AG08395 (cell line): ENCODE measurements around the gene LRRC32.
"Not testable (repeated sequence)": the region's sequence is repeated elsewhere in the genome, so short reads cannot be mapped to it uniquely, and the experiment has no call there.

Source experiments
- DNase-seq: peaks from one replicate; pipeline ENCODE4 v3.0.0; 2012; ENCODE audit warnings: mixed read lengths, low spot score

The LRRC32 gene

DNA sequence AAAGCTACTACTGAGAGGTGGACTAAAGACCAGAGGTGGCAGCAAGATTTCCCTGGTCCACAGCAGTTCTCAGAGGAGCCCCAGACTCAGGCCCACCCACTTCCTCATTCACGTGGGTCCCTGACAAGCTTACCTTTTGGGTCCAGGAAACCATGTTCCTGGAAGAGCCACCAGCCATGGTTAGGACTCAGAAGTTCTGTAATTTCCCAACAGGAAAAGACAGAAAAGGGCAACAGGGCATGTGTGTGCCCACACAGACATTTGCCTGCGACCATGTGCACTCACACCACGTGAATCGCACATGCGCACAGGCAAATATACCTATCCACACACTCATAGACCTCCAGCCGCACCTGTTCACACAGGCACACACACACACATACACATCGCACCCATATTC lies 42.9 kb downstream of the LRRC32 start:
- DNase-seq = no peak

DNA sequence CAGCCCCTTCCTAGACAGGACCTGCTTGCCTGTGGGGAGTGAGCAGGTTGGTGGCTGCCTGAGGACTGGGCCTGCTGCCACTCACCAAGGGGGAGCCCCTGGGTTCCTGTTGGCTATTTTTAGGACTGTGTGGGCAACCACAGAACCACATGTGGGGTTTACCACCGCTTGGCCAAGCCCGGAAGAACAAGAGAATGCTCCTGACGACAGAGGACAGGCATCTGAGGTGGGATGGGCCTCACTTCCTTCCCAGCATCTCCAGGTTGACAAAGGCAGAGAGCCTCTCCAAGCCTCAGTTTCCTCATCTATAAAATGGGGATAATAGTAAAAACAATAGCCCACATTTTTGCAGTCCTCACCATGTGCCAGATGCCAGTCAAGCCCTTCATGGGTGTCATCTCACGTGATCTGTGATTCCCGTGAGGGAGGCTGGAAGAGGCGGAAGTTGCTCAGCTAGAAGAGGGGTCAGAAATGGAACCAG lies 43.6 kb downstream of the LRRC32 start:
- peak; percentile 64 for DNase-seq

DNA sequence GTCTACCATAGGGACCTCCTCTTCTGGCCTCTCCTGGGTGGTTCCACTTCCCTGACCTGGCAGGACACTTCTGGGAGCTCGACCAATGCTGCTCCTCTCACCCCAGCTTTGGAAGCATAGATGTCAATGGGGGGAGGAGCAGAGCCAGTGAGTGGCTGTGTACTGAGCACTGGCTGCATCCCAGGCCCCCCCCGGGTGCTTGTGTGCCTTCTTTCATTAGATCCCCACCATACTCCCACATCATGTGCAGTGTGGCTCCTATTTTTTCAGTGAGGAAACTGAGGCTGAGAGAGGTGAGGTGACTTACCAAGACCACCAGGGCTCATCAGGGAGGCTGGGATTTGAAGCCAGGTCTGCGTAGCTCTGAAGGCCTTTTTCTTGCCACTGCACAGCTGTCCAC lies 44.3 kb downstream of the LRRC32 start:
- no peak for DNase-seq

DNA sequence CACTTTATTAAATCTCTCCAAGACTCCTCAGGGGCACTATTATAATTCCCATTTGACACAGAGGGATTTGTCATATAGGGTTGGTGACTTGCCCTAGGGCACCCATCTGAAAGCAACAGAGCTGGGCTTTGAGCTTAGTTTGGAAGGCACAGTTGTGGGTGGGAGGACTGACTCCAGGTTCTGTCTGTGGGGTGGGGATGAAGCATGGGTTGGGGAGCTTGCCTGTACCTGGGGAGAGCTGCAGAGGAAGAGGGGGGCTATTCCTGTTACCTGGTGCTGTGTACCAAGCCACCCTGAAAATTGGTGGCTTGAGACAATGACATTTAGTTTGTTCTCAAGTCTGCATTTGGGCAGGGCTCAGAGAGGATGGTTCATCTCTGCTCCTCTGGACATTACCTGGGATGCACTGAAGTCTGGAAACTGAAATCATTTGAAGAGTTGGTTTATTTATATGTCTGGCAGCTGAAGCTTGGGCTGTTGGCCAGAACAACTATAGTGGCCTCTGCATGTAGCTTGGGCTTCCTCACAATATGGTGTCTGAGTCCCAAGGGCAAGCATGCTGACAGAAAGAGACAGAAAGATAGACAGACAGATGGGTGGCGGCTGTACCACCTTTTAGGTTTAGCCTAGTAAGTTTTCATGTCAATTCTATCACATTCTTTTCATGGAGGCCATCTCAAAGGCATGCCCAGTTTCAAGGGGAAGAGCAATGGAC lies 44.9 kb downstream of the LRRC32 start:
- no peak for DNase-seq

DNA sequence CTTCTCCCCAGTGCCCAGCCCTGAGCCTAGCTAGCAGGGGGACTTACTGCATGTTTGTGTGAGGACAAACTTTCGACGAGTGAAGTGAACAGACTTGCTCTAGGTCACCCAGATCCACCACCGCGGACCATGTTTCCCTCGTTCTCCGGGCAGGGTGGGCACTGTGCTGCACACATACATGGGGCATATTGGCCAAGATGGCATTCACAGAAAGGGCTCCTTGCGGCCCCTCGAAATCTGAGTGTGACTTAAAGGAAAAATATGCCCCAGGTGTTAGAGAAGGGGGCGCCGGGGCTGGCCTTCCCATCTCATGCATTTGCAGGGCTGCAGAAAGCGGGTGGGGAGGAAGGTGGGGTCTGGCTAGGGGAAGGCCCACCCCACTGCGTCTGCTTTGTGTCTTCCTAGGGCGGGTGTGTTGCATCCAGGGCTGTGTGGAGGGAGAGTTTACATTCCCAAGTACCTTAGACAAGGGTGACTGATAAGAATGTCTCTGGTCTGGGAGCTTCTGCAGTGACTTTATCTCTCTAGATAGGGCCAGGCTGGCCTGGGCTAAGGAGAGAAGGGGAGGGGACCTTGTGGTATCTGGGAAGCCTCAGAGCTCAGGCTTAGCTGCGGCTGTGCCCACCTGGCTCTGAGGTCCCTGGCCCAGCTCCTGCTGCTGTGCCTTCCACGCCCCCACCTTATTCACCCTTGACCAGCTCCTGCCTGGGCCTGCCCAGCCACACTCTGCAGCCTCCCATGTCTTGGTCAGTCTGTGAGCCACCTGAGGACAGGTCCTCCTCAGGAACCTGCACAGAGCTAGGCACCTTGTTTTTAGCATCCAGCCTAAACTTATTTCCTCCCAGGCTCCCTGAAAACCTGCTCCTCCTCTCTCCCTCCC lies 45.8 kb downstream of the LRRC32 start:
- DNase-seq = no peak

DNA sequence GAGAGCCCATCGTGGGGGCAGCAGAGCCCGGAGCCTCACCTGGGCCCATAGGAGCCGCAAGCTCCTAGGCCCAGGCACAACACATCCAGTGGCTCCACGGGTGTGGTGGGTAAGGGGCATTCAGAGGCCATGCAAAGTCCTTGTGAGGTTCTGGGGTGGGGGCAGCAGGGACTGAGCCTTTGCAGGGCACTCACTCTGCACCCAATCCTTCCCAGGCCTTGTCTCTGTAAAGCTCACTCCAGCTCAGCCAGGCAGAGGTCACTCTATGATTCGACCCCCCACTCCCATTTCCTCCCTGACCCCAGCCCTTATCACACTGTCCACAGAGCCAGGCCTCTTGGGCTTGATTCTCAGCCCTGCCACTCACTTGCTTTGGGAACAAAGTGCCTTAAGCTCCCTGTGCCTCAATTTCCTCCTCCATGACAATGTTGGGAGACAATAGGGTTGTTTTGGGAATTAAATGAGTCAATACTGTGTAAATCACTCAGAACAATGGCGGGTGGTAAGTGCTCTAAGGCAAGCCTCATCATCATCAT lies 46.6 kb downstream of the LRRC32 start:
- no peak for DNase-seq

DNA sequence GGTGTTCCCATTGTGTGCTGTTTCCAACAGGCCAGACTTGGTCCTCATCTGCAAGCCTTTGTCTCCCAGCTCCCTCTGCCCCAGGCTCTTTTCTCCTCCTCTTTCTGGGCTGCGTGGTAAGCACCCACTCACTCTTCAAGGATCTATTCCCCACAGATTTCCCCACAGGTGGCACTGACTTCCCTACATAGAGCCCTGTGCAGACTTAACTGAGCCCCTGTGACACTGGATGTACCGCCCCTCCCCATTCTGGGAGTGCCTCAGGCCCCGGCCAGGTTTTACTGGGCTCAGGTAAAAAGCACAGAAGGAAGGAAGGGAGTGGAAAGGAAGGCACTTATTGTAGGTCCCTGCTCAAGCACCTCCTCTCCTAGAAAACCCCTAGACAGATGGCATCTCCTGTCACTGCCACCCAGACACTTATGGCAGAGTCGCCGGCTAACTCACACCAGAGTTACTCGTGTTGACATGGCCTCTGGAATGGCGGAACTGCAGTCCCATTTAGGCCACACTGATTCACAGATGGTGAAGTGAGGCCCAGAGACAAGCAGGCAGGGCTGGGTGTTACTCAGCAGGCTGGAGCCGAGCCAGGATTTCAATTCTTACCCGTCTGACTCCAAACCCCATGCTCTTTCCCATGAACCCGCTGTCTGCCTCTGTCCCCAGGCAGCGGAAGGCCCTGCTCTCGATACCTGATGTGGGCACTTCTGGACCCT lies 47.2 kb downstream of the LRRC32 start:
- DNase-seq = peak; percentile 42

DNA sequence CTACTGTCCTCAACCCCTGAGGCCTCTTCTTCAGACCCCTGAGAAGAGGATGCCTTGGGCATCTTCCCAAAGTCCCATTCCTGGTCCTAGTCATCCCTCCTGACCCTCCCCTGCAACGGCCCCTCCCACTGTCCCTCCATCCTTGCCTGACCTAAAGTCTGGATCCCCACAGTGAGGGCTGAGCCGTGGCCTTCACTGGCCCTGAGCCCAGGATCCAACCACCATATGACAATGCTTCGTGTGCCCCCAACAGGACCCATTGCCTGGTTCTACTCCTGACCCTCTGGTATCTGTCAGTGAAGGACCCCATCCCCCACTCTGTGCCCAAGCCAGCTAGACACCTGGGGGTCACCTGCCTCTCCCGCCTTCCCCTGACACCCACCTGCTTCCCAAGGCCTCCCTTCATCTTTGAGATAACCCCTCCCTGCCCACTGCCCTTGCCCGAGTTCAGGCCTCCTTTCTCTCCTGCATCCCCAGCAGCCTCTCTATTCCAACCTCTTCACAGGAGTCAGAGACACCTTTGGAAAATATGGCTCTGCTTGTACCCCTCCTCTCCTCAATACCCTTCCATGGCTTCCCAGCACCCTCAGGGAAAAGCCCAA lies 48.0 kb downstream of the LRRC32 start:
- DNase-seq = no peak

DNA sequence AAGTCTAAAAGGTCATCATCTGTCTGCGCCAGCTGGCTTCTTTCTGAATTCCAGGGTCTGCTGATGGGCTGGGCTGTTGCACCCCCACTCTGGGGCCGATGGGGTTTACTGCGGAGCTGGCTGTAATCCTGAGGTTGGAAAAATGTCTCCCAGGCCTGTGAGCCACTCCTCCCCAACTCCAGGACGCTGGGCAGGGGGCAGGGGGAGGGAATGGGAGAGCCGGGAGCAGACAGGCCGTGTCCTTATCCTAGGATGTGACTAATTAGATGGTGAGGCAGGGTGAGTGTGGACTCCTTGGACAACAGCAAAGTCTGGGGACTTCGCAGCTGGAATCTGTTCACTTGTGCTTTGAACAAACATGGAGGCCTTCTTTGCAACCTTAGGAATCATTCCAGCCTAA lies 48.7 kb downstream of the LRRC32 start:
- peak; percentile 11 for DNase-seq

DNA sequence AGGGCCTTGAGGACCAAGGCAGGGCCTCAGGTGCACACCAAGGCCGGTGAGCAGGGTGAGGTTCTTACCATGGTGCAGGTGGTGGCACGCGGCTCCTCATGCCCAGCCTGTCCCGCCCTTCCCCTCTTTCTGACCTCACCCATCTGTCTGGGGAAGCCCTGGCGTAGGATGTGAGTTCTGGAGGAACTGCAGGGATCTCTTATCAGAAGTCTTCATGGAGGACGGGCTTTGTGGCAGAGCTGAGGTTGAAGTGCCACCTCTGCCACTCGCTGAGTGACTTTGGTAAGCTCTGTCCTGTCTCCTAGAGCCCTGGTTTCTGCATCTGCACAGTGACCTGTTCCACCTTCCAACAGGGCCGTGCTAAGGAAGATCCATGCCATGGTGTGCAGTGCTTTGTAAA lies 49.1 kb downstream of the LRRC32 start:
- DNase-seq = no peak

DNA sequence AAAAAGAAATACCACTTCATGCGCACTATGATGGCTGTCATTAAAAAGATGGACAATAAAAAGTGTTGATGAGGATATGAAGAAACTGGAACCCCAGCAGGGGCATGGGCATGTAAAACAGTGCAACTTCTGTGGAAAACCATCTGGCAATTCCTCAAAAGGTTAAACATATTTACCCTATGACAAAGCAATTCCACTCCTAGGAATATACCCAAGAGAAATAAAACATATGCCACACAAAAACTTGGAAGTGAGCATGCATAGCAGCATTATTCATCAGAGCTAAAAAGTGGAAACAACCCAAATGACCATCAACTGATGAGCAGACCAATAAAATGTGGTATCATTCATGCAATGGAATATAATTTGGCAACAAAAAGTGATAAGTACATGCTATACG lies 50.1 kb downstream of the LRRC32 start:
- peak; percentile 66 for DNase-seq

DNA sequence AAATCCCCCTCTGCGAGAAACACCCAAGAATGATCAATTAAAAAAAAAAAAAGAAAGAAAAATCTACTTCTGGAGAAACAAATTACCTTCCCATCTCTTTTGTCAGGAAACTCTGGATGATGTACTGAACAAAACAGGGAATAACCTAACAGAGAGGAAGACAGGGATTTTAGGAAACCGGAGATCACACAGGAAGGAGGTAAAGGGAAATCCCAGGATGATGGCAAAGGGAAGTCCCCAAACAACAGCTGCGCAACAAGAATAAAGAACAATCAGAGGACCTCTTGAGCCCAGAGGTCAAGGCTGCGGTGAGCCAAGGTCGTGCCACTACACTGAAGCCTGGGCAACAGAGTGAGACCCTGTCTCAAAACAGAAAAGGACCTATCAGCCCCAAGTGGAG lies 50.7 kb downstream of the LRRC32 start:
- not testable (repeated sequence) for DNase-seq

DNA sequence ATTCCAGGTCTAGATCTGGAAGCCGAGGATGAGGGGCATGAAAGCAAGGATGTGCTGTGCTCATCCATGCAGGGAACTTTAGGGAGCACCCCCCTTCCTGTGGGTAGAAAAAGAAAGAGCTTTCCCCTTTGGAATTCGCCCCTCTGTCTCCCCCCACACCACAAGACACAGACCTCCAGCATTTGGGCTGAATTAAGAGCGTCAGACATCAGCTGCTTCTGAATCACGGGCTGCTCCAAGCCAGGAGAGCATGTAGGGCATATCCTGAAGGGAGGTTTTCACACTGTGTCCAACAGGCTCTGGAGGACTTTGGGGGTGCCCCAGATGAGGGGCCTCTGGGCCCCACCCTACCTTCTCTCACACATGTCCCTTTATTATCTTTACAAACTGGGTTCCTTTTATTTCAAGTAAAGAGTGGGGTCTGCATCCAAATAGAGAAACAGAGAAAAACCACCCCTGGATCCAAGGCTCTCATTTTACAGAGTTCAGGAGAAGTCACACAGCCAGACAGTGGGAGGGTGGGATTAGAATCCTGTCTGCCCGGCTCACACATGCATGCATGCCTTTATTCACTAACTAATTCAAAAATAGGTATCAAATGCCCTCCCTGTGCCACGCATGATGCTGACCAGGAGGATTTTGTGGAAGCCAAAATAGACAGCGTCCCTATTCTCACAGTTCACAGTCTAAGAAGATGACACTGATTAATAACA lies 52.8 kb downstream of the LRRC32 start:
- DNase-seq = peak; percentile 69

DNA sequence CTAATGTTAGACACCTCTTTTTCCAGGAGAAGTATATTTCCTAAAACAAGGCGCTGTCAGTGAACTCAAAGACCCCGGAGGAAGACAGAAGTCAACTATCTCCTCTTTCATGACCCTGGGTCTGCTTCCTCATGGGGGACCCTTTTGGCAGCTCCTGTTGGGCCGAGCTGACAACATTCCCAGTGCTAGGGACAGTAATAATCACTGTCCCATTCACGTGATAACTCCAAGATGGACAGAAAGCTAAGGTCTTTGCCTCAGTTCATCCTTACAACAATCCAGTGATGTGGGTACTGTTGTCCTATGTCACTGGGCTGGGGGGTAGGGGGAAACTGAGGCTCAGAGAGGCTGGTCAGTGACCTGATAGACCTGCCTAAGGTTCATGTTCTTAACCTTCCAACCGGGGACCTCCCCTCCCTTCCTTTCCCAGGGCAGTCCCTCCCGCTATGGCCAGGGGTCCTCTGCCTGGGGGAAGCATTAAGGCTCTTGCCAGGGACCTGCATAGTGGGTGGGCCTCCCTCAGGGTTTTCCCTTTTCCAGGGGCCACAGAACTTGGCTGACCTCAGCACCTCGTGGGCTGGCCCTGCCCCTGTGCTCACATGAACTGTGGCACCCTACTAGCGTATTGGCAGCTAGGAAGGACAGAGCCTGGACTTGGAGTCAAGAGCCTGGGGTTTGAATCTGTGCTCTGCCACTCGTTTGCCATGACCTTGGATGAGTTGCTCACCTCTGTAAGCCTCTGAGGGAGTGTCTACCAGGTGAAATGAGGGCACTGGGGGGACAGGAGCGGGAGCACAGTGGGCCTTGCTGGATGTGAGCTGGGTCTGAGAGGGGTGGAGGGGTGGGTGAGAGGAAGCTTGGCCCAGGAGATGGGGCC lies 53.6 kb downstream of the LRRC32 start:
- DNase-seq = no peak

DNA sequence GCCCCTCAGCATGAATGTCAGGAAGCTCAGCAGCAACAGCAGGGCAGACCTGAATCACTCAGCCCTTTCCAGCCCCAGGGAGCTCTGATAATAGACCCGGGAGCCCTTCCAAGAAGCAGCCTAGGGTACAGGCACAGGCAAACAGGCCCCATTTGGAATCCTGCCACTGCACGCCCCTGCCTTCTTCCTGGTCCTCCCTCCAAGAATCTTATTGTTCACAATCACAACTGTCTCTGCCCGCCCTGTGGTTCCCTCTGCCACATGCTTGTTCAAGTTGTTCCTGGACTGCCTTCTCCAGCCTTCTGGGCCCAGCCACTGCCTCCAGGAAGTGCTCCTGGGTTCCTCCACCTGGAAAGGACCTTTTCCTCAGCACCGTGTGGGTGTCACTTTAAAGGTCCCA lies 54.6 kb downstream of the LRRC32 start:
- peak; percentile 77 for DNase-seq

DNA sequence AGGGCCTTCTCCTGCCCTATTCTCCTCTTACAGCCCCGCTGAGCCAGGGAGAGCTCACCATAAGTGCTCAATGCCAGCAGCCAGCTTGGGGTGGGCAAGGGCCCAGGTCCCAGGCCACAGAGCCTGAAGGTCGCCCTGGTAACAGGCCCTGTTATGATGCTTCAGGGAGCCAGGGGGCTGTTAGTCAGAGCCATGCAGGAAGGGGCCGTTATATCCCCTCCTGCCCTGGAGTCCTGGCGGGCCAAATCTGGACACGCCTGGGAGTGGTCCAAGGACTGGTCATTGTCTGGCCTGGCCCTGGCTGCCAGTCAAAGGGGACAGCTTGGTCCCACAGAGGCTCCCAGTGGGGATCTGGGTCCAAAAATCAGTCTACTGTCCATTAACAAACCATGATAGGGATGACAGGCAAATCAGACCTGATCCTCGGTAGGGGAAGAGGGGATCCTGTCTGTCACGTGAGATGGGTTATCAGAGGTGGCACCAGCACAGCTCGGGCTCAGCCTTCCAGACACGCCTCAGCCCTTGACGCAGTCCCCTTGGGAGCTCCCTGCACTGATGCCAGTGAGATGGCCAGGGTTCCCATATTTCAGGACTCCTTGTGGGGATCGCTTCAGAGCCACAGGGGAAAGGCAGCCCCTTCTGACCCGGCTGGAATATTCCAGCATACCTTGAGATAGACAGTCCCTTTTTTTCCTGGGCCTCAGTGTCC lies 55.9 kb downstream of the LRRC32 start:
- peak; percentile 71 for DNase-seq

DNA sequence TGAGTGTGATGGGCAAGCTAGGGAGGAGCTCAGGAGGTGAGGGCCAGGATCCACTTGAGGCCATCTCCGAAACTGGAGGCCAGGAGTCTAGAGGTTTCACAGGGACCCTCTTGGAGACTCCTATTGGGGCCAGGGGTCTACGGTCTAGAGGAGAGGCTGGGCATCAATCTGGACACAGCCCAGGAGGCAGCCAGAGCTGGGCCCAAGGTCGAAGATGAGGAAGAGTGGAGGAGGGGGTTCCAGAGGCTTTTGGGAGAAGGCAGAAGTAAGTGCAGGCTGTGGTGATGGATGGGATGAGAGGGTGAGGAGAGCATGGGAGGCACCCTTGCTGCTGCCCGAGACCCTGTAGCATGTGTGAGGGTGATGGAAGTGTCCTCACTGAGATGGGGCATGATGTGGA lies 56.6 kb downstream of the LRRC32 start:
- DNase-seq = no peak

DNA sequence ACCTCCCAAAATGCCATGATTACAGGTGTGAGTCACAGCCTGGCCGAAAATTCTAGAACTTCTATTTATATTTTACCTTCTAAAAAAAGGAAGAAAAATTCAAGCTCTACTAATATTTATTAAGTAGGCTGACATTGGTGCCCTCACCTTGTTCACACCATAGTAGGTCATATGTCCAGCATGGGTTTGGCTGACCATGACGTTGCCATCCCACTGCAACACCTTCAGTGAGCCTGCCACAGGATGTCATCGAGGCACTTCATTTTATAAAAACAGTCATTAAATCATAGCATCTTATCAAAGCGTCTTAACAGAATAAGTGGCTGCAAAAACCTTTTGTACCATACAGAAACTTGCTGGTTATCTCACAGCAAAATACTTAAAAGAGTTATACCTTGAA lies 58.3 kb downstream of the LRRC32 start:
- no peak for DNase-seq

DNA sequence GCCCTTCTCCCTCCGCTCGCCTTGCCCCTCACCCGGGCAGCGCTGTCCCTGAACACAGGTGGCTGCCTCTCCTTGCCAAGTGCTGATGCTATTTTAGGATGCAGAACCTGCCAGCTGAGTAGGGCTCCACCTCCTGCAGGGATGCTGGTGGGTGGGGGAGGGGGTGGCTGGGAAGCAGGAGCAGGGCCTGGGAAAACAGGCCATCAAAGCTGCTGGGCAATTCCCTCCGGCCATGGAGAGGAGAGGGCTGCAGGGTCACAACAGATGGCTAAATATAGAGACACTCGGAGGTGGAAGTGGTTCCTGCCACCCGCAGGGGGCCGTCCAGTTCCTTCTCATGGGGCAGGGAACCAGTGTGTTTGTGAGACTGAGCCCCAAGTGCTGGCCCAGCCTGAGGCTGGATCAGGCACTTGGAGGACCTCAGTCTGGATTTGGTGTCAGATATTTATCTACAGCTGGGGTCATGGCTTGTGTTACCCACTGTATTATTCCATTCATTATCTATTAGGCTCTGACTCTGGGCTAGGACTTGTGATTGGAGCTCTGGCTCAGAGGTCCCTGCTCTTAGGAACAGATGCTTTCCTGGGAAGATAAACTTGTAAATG lies 59.6 kb downstream of the LRRC32 start:
- no peak for DNase-seq
